HepG2 (cell line): ENCODE data around the gene ECT2. TPM values are rescaled to one million over a fixed set of nuclear protein-coding genes. Genes with fewer than 3 reads are reported as not detected.

Experiments used
- ATF7-NPFF ChIP-seq: sonication (generic); formaldehyde crosslinking; IDR thresholded peaks from 2 replicates; pipeline ENCODE4 v1.8.1; 2023; ENCODE audit warnings: mild to moderate bottlenecking, low read depth, missing genetic modification reagents, moderate library complexity
- CAMTA2 ChIP-seq: sonication (generic); formaldehyde crosslinking; IDR thresholded peaks from 2 replicates; pipeline ENCODE4 v1.4.0; 2020; ENCODE audit warnings: mild to moderate bottlenecking, missing genetic modification reagents, borderline replicate concordance
- CC2D1A ChIP-seq: sonication (generic); formaldehyde crosslinking; IDR thresholded peaks from 2 replicates; pipeline ENCODE4 v1.8.1; 2023; ENCODE audit warnings: mild to moderate bottlenecking, missing genetic modification reagents
- FOSL1 ChIP-seq: sonication (generic); formaldehyde crosslinking; IDR thresholded peaks from 2 replicates; pipeline ENCODE4 v1.9.0; 2021; ENCODE audit warnings: missing genetic modification reagents, borderline replicate concordance
- ISX ChIP-seq: sonication (generic); formaldehyde crosslinking; conservative IDR thresholded peaks from 2 replicates; pipeline ENCODE4 v1.5.0; 2020; ENCODE audit warnings: missing genetic modification reagents
- KMT2B ChIP-seq: IDR thresholded peaks from 2 replicates; pipeline ENCODE4 v1.6.1; 2016; ENCODE audit warnings: missing genetic modification reagents, missing compliant biosample characterization
- LCORL ChIP-seq, 2 experiments: fragments of 450-650 bp in 1 of 2; sonication (generic) in 1 of 2; formaldehyde crosslinking in 1 of 2; IDR thresholded peaks; 2 replicates each; pipeline versions ENCODE4 v1.5.0 to v1.6.1; 2017 to 2020; ENCODE audit warnings: antibody characterized with exemption in 1 of 2, missing genetic modification reagents in 1 of 2
- NCOR1 ChIP-seq: fragments of 200-600 bp; sonication (generic); IDR thresholded peaks from 2 replicates; pipeline ENCODE4 v1.7.0; 2017; ENCODE audit warnings: antibody characterized with exemption, low read length, borderline replicate concordance
- NFKBIZ ChIP-seq: IDR thresholded peaks from 2 replicates; pipeline ENCODE4 v1.6.1; 2018; ENCODE audit warnings: missing genetic modification reagents, missing compliant biosample characterization
- PAX8 ChIP-seq: sonication (generic); formaldehyde crosslinking; IDR thresholded peaks from 2 replicates; pipeline ENCODE4 v1.8.0; 2022; ENCODE audit warnings: mild to moderate bottlenecking, missing genetic modification reagents, borderline replicate concordance
- PCBP2 ChIP-seq: fragments of 200-400 bp; formaldehyde crosslinking; optimal IDR thresholded peaks from 2 replicates; pipeline ENCODE3; 2018; ENCODE audit warnings: low read length, low read depth; ENCODE audit not compliant: poor library complexity, severe bottlenecking
- POLR2AphosphoS2 ChIP-seq: IDR thresholded peaks from 2 replicates; pipeline ENCODE4 v1.6.1; 2011; ENCODE audit warnings: low read depth, low read length, improper control_type of control experiment
- PPARG ChIP-seq: conservative IDR thresholded peaks from 2 replicates; pipeline ENCODE4 v1.6.1; 2016; ENCODE audit warnings: missing biosample characterization, missing genetic modification reagents
- RFX3 ChIP-seq: IDR thresholded peaks from 2 replicates; pipeline ENCODE4 v1.6.1; 2016; ENCODE audit warnings: missing biosample characterization, missing genetic modification reagents
- SALL1 ChIP-seq: sonication (generic); formaldehyde crosslinking; IDR thresholded peaks from 2 replicates; pipeline ENCODE4 v1.8.0; 2022; ENCODE audit warnings: mild to moderate bottlenecking, missing genetic modification reagents
- ZFP36L1 ChIP-seq: sonication (generic); formaldehyde crosslinking; IDR thresholded peaks from 2 replicates; pipeline ENCODE4 v1.8.0; 2022; ENCODE audit warnings: mild to moderate bottlenecking, missing genetic modification reagents, moderate library complexity
- ZNF224 ChIP-seq: sonication (generic); formaldehyde crosslinking; IDR thresholded peaks from 2 replicates; pipeline ENCODE4 v1.5.0; 2020; ENCODE audit warnings: mild to moderate bottlenecking, missing genetic modification reagents
- ZNF260 ChIP-seq: sonication (generic); formaldehyde crosslinking; IDR thresholded peaks from 2 replicates; pipeline ENCODE4 v1.4.0; 2020; ENCODE audit warnings: missing genetic modification reagents, low read depth, mild to moderate bottlenecking, borderline replicate concordance
- ZNF354B ChIP-seq: sonication (generic); formaldehyde crosslinking; IDR thresholded peaks from 2 replicates; pipeline ENCODE4 v1.8.0; 2022; ENCODE audit warnings: mild to moderate bottlenecking, missing genetic modification reagents
- ZNF589 ChIP-seq: sonication (generic); formaldehyde crosslinking; conservative IDR thresholded peaks from 2 replicates; pipeline ENCODE4 v1.8.0; 2022; ENCODE audit warnings: mild to moderate bottlenecking, moderate library complexity, missing genetic modification reagents
- ZNF616 ChIP-seq: sonication (generic); formaldehyde crosslinking; IDR thresholded peaks from 2 replicates; pipeline ENCODE4 v1.5.0; 2020; ENCODE audit warnings: low read depth, mild to moderate bottlenecking, missing genetic modification reagents
- ZNF841 ChIP-seq: sonication (generic); formaldehyde crosslinking; IDR thresholded peaks from 2 replicates; pipeline ENCODE4 v1.8.1; 2023; ENCODE audit warnings: missing genetic modification reagents, borderline replicate concordance
- polyA plus RNA-seq, 8 experiments: library from polyadenylated mRNA; depleted of rRNA in 3 of 8; stranded (reverse) in 7 of 8; unstranded in 1 of 8; fragments of >200 nt; fragmentation: Illumina TruSeq in 4 of 8; extraction: Trizol in 4 of 8; gene quantifications; 2 replicates each; pipeline versions ENCODE4 v1.2.1 to v1.2.3, GENCODE V29; 2011 to 2016; ENCODE audit warnings: low read depth in 4 of 8, missing spikeins in 1 of 8, mixed read lengths in 1 of 8; ENCODE audit not compliant: insufficient read depth in 1 of 8
- total RNA-seq, 5 experiments: library from RNA; depleted of rRNA; stranded (reverse); fragments of >200 nt; fragmentation: Illumina TruSeq; extraction: Trizol; gene quantifications; 2 replicates each; pipeline ENCODE4 v1.2.3, GENCODE V29; 2016; ENCODE audit warnings: low read depth in 1 of 5
- TF ChIP-seq, protein P1 (sequence below): sonication (generic); formaldehyde crosslinking; IDR thresholded peaks from 2 replicates; pipeline ENCODE4 v1.4.0; 2020; ENCODE audit warnings: mild to moderate bottlenecking, low read depth, missing genetic modification reagents
- TF ChIP-seq, protein P2 (sequence below): sonication (generic); formaldehyde crosslinking; conservative IDR thresholded peaks from 2 replicates; pipeline ENCODE4 v1.8.0; 2022; ENCODE audit warnings: low read depth, missing genetic modification reagents

ECT2 gene
- total and polyA plus RNA-seq, 2 of the 13 experiments (the other 11 are each of a cell fraction or from before 2014, with no cell fraction given): 21.6 to 52.0 TPM

DNA sequence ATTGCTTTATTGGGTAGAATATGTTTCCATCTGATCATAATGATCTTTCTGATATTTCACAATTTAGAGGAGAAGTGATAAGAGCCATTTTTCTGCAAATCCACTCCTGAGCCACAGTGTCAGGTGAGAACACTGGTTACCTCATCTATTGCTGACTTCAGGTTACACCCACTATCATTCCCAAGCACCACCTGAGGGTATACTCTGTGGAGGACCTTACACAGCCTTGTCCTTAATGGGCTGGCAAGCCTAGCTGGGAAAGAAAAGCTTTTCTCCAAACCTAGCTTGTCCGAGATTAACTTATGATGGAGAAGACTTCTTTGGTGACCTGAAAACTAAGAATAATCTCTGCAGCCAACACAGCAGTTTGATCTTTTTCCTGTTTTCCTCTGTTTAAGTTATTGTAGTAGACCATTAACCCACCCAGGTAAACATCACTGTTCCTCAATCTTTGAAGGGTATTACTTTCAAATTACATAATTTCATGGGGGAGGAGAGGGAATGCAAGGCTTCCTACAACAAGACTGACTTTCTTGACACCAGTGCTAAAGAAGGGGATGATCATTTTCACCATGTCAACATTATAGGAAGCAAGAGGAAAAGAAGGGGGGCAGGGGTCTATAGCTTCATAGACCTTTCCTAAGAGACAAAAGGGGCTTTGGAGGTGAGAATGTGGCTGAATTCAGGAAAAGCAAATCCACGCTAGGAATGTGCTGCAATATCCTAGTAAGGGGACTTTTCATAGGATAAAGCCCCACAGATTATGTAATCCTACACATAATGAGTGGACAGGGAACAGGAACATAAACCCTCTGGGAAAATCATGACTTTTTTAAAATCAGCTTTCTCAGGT lies 41.4 kb upstream of the ECT2 start (continued):
- no peak for TF ChIP-seq ZNF589 (CRISPR knock-in tag)
- no peak for TF ChIP-seq FOSL1 (CRISPR knock-in tag)
- no peak for TF ChIP-seq ZNF260 (CRISPR knock-in tag)
- TF ChIP-seq PCBP2: no peak
- TF ChIP-seq LCORL (IDR thresholded peaks at IDR 0.05): no peak
- TF ChIP-seq LCORL (CRISPR knock-in tag; IDR thresholded peaks at IDR 0.05): no peak
- no peak for TF ChIP-seq NFKBIZ (CRISPR knock-in tag)
- TF ChIP-seq ZFP36L1 (CRISPR knock-in tag): no peak
- no peak for TF ChIP-seq NCOR1
- TF ChIP-seq, protein P1, sequence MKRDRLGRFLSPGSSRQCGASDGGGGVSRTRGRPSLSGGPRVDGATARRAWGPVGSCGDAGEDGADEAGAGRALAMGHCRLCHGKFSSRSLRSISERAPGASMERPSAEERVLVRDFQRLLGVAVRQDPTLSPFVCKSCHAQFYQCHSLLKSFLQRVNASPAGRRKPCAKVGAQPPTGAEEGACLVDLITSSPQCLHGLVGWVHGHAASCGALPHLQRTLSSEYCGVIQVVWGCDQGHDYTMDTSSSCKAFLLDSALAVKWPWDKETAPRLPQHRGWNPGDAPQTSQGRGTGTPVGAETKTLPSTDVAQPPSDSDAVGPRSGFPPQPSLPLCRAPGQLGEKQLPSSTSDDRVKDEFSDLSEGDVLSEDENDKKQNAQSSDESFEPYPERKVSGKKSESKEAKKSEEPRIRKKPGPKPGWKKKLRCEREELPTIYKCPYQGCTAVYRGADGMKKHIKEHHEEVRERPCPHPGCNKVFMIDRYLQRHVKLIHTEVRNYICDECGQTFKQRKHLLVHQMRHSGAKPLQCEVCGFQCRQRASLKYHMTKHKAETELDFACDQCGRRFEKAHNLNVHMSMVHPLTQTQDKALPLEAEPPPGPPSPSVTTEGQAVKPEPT (CRISPR knock-in tag): no peak
- TF ChIP-seq KMT2B (CRISPR knock-in tag): no peak
- TF ChIP-seq PPARG: no peak
- no peak for TF ChIP-seq SALL1
- TF ChIP-seq ZNF841 (CRISPR knock-in tag): no peak
- no peak for TF ChIP-seq CC2D1A (CRISPR knock-in tag)
- TF ChIP-seq ATF7-NPFF (CRISPR knock-in tag): no peak
- no peak for TF ChIP-seq ZNF224 (CRISPR knock-in tag)
- no peak for TF ChIP-seq PAX8 (CRISPR knock-in tag)
- no peak for TF ChIP-seq RFX3 (CRISPR knock-in tag)
- TF ChIP-seq CAMTA2: no peak
- no peak for TF ChIP-seq ZNF616 (CRISPR knock-in tag)
- no peak for TF ChIP-seq POLR2AphosphoS2
- no peak for TF ChIP-seq ISX (CRISPR knock-in tag)
- TF ChIP-seq, protein P2, sequence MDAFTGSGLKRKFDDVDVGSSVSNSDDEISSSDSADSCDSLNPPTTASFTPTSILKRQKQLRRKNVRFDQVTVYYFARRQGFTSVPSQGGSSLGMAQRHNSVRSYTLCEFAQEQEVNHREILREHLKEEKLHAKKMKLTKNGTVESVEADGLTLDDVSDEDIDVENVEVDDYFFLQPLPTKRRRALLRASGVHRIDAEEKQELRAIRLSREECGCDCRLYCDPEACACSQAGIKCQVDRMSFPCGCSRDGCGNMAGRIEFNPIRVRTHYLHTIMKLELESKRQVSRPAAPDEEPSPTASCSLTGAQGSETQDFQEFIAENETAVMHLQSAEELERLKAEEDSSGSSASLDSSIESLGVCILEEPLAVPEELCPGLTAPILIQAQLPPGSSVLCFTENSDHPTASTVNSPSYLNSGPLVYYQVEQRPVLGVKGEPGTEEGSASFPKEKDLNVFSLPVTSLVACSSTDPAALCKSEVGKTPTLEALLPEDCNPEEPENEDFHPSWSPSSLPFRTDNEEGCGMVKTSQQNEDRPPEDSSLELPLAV (CRISPR knock-in tag): no peak
- TF ChIP-seq ZNF354B (CRISPR knock-in tag): no peak
